Sigmoid colon (tissue), 4 donors: ENCODE results near the gene C1orf21.

Source experiments
- CTCF ChIP-seq, 4 experiments: fragments of 450-650 bp in 3 of 4; fragments of 200-600 bp in 1 of 4; IDR thresholded peaks; one replicate each; pipeline ENCODE4 v1.5.1; 2016 to 2019; ENCODE audit warnings: antibody characterized with exemption in 4 of 4, mild to moderate bottlenecking in 3 of 4, moderate library complexity in 2 of 4
- POLR2A ChIP-seq, 2 donors: fragments of 450-650 bp; IDR thresholded peaks; one replicate each; pipeline ENCODE4 v1.6.1; 2016; ENCODE audit warnings: antibody characterized with exemption in 2 of 2, mild to moderate bottlenecking in 2 of 2, moderate library complexity in 2 of 2
- POLR2AphosphoS5 ChIP-seq, 4 donors: sonication (generic); formaldehyde crosslinking; IDR thresholded peaks; one replicate each; pipeline ENCODE4 v1.6.1; 2017; ENCODE audit warnings: antibody characterized with exemption in 4 of 4

DNA sequence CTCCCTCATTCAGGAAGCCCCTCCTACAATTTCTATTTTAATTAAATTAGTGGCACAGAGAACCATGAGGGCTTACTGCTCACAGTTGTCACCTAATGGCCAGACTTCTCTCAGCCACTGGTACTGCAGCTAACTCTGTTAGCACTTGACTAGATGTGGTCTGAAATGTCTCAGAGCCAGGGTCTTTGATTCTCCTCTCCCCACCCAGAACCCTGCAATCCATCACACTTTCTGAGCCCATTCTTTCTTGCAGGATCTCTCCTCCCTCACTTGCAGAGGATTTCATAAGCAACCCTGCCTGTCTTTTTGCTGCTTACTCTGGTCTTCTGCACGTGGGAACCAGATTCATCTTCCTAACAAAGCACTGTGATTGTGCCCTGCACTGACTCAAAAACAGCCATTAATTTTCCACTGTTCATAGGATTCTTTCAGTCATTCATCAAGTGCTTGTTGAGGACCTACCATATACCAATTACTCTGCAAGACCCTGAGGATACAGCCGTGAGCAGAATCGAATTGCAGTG is 259.4 kb downstream of the C1orf21 start:
- no peak for TF ChIP-seq POLR2A (IDR thresholded peaks at IDR 0.05)
- TF ChIP-seq CTCF (IDR thresholded peaks at IDR 0.05): no peak
- TF ChIP-seq POLR2AphosphoS5 (IDR thresholded peaks at IDR 0.05): no peak
